DND-41 (cell line): ENCODE results near the gene WEE1.

Source experiments
- ATAC-seq: fragments of 200-7000 bp; cut with Tn5 transposase; 3 replicates; pipeline ENCODE4 v1.9.1; 2021; ENCODE audit warnings: low read depth; ENCODE audit not compliant: insufficient read depth
- DNase-seq: peaks from one replicate; pipeline ENCODE4 v3.0.0-alpha.2; 2020
- H2AFZ ChIP-seq: 2 replicates; pipeline ENCODE4 v1.6.0; 2012; ENCODE audit warnings: low read depth, low read length
- H3K27ac ChIP-seq: 2 replicates; pipeline ENCODE4 v1.5.1; 2012; ENCODE audit warnings: low read length, inconsistent platforms
- H3K27me3 ChIP-seq: fragments of 200-600 bp; sonication (generic); 2 replicates; pipeline ENCODE4 v1.6.0; 2012; ENCODE audit warnings: low read length, mild to moderate bottlenecking, inconsistent platforms; ENCODE audit not compliant: insufficient read depth, poor library complexity
- H3K36me3 ChIP-seq: 2 replicates; pipeline ENCODE4 v1.5.1; 2012; ENCODE audit warnings: low read length, inconsistent platforms; ENCODE audit not compliant: insufficient read depth
- H3K4me1 ChIP-seq: 2 replicates; pipeline ENCODE4 v1.5.1; 2012; ENCODE audit warnings: mild to moderate bottlenecking, low read length; ENCODE audit not compliant: insufficient read depth
- H3K4me2 ChIP-seq: 2 replicates; pipeline ENCODE4 v1.6.0; 2012; ENCODE audit warnings: mild to moderate bottlenecking, moderate library complexity, low read length, inconsistent platforms; ENCODE audit not compliant: insufficient read depth
- H3K4me3 ChIP-seq, 2 experiments: fragments of 200-600 bp in 1 of 2; shearing (Covaris generic) in 1 of 2; 2 replicates each; pipeline ENCODE4 v1.5.1; 2012 to 2016; ENCODE audit warnings: inconsistent platforms in 2 of 2, low read length in 2 of 2, mild to moderate bottlenecking in 2 of 2, low read depth in 1 of 2, moderate library complexity in 1 of 2
- H3K79me2 ChIP-seq: 2 replicates; pipeline ENCODE4 v1.6.0; 2012; ENCODE audit warnings: low read length, inconsistent platforms; ENCODE audit not compliant: insufficient read depth
- H3K9ac ChIP-seq: 2 replicates; pipeline ENCODE4 v1.6.0; 2012; ENCODE audit warnings: low read depth, mild to moderate bottlenecking, inconsistent platforms, low read length, moderate library complexity
- H3K9me3 ChIP-seq: 2 replicates; pipeline ENCODE4 v1.5.1; 2012; ENCODE audit warnings: low read length, moderate library complexity, mild to moderate bottlenecking, inconsistent platforms; ENCODE audit not compliant: insufficient read depth, severe bottlenecking
- H4K20me1 ChIP-seq: 2 replicates; pipeline ENCODE4 v1.6.0; 2012; ENCODE audit warnings: low read length; ENCODE audit not compliant: insufficient read depth
- CTCF ChIP-seq: IDR thresholded peaks from 2 replicates; pipeline ENCODE4 v1.5.1; 2012; ENCODE audit warnings: borderline replicate concordance, low read length, moderate library complexity, mild to moderate bottlenecking; ENCODE audit not compliant: poor library complexity, severe bottlenecking; ENCODE audit errors: extremely low read depth
- EZH2 ChIP-seq: IDR thresholded peaks from 3 replicates; pipeline ENCODE4 v1.6.1; 2012; ENCODE audit warnings: borderline replicate concordance, low read depth, mild to moderate bottlenecking, moderate library complexity, low read length, inconsistent platforms; ENCODE audit not compliant: severe bottlenecking

The WEE1 gene

DNA sequence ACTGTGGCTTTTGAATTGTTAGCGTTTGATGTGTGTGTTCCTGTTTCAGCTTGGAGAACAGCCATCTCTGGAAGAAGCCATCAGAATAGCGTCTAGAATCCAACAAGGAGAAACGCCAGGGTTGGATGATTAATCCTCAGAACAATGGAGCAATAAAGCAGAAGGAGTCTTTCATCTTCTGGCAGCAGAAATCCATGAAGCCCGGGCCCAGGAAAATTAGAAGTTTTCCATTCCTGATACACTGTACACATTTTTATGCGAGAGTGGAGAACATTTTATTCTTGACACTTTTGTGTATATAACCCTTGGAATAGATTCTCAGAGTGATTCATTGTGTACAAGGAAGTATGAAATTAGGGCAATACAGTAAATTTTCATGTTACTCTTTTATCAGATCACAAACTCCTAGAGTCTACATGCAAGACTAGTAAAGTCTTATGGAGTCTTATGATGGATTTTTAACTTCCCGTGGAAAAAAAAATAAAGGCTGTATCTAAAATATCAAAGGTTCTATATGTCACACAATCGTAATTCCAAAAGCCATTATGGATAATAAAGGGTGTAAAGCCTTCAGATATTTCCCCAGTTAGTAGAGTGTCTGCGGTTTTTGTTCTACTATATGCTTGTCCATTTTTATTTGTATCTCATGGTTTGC is 45.9 kb upstream of the WEE1 start:
- Histone ChIP-seq H3K9ac (no peak overlapping the region), H3K4me1 (no peaks in the 10 kb centered on the region), H3K79me2 (no peaks in the 10 kb centered on the region), H3K27me3 (no peaks in the 10 kb centered on the region), H4K20me1 (no peaks in the 10 kb centered on the region), H3K4me2 (no peak overlapping the region), H3K27ac (no peak overlapping the region), H3K36me3 (peaks cover 15% of the 10 kb centered on the region), H3K4me3 (no peak overlapping the region), H2AFZ (no peak overlapping the region), H3K9me3 (no peaks in the 10 kb centered on the region)
- TF ChIP-seq CTCF (no peak), EZH2 (no peak)
- ATAC-seq (no peak), DNase-seq (no peak)

- Histone ChIP-seq H3K36me3 (peaks cover 15% of the 10 kb centered on the region), H3K4me1 (no peaks in the 10 kb centered on the region), H3K4me2 (no peak overlapping the region), H4K20me1 (no peaks in the 10 kb centered on the region), H3K9me3 (no peaks in the 10 kb centered on the region), H3K27ac (no peak overlapping the region), H3K4me3 (no peak overlapping the region), H3K9ac (no peak overlapping the region), H2AFZ (no peak overlapping the region), H3K79me2 (no peaks in the 10 kb centered on the region), H3K27me3 (no peaks in the 10 kb centered on the region)
- TF ChIP-seq CTCF (no peak), EZH2 (no peak)
- ATAC-seq (no peak), DNase-seq (no peak)
Observed at GRCh38 chr11:9528136-9528501, 45.4 kb upstream of the WEE1 start.

DNA sequence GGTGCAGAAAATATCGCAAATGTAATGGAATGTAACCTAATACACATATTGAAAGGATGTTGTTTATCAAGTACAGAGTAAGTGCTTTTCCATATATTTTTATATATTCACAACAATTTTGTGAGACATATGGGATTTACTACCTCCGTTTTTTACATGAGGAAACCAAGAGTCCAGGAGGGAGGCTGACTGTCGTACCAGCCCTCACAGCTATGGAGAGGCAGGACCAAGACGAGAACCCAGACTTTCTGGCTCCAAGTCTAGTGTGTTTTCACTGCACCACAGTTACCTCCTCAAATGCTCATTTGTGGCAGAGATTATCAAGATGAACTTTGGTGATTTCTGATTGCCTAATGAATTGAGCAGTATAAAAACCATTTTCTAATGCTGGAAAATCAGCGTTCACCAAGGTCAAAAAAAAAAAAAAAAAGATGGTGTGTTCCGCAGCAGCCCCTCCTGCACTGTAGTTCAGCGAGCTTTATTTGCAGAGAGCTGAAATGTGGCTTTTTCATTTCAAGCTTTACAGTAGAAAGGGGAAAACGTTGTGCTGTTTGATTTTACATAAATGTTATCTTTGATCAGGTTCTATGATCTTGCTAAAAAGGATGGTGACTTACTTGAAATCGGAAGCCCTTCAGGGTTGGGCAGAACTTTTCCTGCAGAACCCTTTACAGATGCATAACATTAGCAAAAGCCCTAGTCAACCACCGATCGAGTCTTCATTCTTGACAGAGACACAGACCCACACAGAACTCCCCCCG is 44.7 kb upstream of the WEE1 start:
- H3K27ac ChIP-seq = no peak overlapping the region
- no peak overlapping the region for H2AFZ ChIP-seq
- no peaks in the 10 kb centered on the region for H3K79me2 ChIP-seq
- H4K20me1 ChIP-seq = no peaks in the 10 kb centered on the region
- no peak for TF ChIP-seq EZH2
- no peak for TF ChIP-seq CTCF
- no peaks in the 10 kb centered on the region for H3K27me3 ChIP-seq
- no peak overlapping the region for H3K4me2 ChIP-seq
- peaks cover 15% of the 10 kb centered on the region for H3K36me3 ChIP-seq
- no peak overlapping the region for H3K9ac ChIP-seq
- H3K9me3 ChIP-seq = no peaks in the 10 kb centered on the region
- DNase-seq = no peak
- no peaks in the 10 kb centered on the region for H3K4me1 ChIP-seq
- ATAC-seq = no peak
- no peak overlapping the region for H3K4me3 ChIP-seq
